NOMO-1 (cell line): ENCODE measurements around the gene AP1G2.
A peak's percentile ranks its signal among the peaks of the same experiment; 100 is the strongest.
"Not testable (repeated sequence)": the region's sequence is repeated elsewhere in the genome, so short reads cannot be mapped to it uniquely, and the experiment has no call there.

Source experiments
- DNase-seq, 2 experiments: peaks; one replicate each; lab custom pipeline; 2025; ENCODE audit not compliant: unreplicated experiment in 2 of 2; lab: John Stamatoyannopoulos, UW

Gene AP1G2

DNA sequence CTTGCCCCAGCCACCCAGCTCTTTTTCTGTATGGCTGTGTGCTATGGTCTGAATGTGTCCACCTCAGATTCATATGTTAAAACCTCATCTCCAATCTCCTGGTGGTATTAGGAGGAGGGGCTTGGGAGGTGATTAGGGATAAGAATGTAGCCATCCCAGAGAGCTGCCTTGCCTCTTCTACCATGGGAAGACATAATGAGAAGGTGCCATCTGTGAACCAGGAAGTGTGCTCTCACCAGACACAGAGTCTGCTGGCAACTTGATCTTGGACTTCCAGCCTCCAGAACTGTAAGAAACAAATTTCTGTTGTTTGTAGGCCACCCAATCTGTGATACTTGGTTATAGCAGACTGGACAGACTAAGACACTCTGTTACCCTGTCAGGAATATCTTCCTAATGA, 33.8 kb upstream of the AP1G2 start:
- no peak for DNase-seq

DNA sequence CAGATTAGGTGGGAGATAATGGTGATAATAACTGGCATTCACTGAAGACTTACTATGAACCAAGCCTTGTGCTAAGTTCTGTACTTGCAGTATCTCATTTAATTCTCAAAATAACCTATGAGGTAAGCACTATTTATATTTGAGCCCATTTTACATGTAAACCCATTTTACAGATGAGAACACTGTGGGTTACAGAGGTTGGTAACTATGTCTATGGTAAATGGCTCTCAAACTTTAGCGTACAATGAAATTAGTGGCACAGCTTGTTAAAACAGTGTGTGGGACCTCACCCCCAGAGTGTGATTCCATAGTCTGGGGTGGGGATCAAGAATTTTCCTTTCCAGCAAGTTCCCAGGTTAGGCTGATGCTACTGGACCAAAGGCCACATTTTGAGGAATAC, 33.2 kb upstream of the AP1G2 start:
- DNase-seq: no peak

DNA sequence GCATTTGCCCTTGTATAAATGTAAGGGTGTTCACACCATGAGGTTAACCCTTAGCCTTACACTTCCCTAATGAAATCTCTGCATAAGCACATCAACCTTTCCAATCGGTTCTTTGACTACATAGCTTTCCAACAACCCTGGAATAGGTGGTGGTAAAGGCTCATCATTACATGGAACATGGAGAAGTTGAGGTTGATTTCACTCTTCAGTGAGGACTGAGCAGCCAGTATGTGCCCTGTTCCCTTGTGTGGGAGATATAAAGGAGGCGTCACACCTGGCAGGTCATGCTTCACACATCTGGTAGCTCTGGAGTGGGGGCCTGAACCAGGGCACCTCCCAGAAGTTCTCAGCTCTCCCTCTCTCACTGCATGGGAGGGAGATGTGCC, 32.7 kb upstream of the AP1G2 start:
- DNase-seq: no peak

DNA sequence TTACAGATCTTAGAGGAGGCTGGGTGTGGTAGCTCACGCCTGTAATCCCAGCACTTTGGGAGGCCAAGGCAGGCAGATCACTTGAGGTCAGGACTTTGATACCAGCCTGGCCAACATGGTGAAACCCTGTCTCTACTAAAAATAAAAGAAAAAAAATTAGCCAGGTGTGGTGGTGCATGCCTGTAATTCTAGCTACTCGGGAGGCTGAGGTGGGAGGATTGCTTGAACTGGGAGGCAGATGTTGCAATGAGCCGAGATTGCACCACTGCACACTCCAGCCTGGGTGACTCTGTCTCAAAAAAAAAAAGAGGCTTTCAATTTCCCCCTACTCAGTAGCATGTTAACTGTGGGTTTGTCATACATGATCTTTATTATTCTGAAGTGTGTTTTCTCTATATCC, 26.6 kb upstream of the AP1G2 start:
- not testable (repeated sequence) for DNase-seq

DNA sequence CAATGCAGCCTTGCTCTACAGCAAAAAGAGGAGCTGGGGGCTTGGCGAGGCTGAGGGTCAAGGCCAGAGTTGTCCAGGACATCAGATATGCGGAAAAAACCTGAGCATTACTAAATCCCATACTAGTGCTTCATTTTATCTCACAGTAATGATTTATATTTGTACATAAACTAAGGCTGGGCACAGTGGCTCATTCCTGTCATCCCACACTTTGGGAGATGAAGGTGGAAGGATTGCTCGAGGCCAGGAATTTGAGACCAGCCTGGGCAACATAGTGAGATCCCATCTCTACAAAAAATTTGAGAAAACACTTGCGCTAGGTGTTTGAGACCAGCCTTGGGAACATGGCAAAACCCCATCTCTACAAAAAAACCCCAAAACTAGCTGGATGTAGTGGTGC, 22.6 kb upstream of the AP1G2 start:
- no peak for DNase-seq

DNA sequence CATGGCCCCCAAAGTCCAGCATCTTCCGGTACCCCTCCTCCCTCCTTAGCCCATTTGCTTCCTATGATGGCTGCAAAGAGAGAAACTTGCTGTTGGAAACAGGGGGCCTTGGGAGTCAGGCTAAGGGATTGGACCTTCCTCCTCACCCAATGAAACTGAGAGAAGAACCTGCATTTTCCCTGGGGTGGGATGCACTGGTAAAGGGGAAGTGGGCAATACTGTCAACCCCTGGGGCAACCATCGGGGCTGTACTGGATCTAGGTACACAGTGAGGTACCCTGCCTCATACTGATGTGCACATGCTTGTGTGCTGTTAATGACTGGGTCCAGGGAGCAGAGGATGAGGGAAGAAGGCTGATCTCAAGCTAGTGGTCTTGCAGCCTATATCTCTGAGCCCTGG, 22.0 kb upstream of the AP1G2 start:
- DNase-seq: no peak

DNA sequence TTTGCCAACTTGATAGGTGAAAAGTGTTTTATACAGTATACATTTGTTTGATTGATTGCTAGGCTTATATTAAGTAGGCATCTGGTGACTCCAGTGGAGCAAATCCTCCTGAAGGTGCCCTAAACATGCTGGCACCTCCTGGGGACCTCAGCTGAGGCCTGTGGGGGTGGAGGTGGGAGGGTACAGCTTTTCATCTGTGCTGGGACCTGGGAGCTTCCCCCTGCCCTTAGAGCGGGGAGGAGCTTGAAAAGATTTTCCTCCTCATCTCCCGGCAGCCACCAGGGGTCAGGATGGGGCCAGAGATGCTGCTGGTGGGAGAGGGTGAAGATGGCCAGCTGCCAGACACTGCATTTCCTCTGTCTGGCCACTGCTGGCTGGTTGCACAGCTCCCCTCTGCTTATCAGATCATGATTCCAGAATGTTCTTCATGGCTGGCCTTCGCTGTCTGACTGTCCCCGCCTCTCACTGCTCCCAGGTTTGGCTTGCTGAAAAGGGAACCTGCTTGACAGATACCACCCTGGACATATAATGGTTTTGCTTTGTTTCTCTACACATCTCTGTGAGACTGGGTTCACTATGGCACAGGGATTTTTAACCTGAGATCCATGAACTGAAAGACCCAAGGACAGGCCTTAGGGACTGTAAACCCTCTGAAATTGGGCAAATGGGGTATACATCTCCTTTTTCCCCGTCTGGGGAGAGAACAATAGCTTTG, 21.4 kb upstream of the AP1G2 start:
- DNase-seq: peak; percentile 68 to 74

DNA sequence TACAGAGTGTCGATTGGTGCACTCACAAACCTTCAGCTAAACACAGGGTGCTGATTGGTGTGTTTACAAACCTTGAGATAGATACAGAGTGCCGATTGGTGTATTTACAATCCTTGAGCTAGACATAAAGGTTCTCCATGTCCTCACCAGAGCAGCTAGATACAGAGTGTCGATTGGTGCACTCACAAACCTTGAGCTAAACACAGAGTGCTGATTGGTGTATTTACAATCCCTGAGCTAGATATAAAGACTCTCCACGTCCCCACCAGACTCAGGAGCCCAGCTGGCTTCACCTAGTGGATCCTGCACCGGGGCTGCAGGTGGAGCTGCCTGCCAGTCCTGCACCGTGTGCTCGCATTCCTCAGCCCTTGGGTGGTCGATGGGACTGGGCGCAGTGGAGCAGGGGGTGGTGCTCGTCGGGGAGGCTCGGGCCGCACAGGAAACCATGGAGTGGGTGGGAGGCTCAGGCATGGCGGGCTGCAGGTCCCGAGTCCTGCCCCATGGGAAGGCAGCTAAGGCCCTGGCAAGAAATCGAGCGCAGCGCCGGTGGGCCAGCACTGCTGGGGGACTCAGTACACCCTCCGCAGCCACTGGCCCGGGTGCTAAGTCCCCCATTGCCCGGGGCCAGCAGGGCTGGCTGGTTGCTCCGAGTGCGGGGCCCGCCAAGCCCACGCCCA, 17.1 kb upstream of the AP1G2 start:
- not testable (repeated sequence) for DNase-seq

DNA sequence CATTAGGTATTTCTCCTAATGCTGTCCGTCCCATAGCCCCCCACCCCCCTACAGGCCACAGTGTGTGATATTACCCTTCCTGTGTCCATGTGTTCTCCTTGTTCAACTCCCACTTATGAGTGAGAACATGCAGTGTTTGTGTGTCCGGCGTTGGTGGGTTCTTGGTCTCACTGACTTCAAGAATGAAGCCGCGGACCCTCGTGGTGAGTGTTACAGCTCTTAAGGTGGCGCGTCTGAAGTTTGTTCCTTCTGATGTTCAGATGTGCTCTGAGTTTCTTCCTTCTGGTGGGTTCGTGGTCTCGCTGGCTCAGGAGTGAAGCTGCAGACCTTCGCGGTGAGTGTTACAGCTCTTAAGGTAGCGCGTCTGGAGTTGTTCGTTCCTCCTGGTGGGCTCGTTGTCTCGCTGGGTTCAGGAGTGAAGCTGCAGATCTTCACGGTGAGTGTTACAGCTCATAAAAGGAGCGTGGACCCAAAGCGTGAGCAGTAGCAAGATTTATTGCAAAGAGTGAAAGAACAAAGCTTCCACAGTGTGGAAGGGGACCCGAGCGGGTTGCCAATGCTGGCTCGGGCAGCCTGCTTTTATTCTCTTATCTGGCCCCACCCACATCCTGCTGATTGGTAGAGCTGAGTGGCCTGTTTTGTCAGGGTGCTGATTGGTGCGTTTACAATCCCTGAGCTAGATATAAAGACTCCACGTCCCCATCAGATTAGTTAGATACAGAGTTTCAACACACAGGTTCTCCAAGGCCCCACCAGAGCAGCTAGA, 16.4 kb upstream of the AP1G2 start:
- DNase-seq: not testable (repeated sequence)

DNA sequence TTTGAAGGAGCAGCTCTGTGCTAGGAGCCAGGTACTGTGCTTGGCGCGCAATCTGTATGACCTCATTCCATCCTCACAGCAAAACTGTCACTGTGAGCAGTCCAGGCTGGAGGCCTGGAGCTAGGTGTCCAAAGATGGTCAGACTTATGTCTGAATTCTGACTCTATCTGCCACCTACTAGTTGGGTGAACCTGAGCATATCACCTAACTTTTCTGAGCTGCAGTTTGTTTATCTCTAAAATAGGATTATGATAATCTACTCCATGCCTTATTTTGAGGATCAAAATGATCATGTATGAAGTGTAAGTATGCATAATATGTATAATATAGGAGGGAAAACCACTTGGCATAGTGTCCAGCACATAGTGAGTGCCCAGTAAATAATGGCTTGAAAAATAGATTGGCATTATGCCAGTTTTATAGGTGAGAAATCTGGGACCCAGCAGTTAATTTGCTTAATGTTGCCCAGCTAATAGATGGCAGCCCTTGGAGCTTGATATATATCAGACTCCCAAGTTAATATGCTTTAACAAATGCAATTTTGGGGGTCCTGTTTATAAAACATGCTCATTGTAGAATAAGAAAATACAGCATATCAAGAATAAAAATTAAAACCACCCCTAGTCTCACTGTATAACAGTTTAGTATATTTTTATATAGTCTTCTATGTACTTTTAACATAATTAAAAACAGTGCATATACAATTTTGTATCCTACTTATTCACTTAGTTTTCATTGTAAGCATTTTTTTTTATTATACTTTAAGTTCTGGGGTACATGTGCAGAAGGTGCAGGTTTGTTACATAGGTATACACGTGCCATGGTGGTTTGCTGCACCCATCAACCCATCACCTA, 15.5 kb upstream of the AP1G2 start:
- no peak for DNase-seq

DNA sequence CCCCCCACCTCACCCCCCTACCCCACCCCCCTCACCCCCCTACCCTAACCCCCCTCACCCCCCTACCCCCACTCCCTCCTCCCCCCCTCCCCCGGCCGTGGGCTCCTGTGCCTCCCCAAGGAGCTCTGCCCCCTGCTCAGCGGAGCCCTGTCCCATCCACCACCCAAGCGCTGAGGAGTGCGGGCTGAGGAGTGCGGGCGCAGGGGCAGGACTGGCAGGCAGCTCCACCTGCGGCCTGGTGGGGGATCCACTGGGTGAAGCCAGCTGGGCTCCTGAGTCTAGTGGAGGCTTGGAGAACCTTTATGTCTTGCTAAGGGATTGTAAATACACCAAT, 13.3 kb upstream of the AP1G2 start:
- DNase-seq: no peak

DNA sequence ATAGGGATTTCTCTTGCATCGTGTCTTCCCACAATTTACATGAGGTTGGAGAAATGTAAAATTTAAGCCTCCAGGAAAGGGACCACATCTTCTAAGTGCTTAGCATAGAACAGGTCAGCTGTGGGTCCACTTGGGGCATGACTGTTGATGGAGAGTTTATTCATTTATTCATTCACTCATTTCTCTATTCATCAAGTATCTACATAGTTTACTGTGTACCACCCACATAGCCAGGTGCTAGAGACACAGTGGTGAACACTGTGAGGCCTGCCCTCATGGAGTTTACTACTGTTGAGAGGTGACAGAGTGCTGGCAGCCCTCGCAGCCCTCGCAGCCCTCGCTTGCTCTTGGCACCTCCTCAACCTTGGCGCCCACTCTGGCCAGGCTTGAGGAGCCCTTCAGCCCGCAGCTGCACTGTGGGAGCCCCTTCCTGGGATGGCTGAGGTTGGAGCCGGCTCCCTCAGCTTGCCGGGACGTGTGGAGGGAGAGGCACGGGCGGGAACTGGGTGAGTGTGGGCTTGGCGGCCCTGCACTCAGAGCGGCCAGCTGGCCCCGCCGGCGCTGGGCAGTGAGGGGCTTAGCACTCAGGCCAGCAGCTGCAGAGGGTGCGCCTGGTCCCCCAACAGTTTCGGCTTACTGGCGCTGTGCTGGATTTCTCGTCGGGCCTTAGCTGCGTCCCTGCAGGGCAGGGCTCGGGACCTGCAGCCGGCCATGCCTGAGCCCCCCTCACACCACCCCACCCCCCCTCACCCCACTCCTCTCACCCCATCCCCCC, 12.7 kb upstream of the AP1G2 start:
- DNase-seq: no peak

DNA sequence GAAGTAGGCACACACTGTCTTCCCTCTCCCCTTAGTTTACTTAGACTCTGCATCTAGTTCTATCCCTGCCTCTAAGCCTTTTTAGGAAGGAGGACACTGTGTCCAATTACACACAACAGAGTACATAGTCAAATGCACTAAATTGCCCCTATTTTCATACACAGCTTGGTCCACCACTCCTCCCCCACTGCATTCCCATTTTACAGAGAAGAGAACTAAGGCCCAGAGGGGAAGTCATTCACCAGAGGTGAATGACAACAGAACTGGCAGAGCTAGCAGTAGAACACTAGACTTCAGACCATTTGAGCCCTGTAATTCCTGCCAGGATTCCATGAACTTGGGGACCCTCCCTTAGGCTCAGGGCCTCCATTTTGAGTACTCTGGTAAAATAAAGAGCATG, 12.1 kb upstream of the AP1G2 start:
- no peak for DNase-seq

DNA sequence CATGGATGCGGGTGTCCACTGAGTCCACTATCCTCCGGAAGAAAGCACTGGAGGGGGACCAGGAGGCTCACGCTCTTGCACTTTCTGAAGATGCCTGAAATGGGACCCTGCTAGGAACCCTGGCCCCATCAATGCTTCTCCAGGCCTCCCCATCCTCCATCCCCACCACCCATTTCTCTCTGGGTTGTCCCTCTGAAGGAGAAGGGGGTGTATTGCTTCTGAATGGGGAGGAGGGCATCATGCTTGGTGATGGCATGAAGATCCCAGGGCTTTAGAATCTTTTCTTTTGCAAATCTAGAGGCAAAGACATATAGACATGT, 11.7 kb upstream of the AP1G2 start:
- DNase-seq: no peak

DNA sequence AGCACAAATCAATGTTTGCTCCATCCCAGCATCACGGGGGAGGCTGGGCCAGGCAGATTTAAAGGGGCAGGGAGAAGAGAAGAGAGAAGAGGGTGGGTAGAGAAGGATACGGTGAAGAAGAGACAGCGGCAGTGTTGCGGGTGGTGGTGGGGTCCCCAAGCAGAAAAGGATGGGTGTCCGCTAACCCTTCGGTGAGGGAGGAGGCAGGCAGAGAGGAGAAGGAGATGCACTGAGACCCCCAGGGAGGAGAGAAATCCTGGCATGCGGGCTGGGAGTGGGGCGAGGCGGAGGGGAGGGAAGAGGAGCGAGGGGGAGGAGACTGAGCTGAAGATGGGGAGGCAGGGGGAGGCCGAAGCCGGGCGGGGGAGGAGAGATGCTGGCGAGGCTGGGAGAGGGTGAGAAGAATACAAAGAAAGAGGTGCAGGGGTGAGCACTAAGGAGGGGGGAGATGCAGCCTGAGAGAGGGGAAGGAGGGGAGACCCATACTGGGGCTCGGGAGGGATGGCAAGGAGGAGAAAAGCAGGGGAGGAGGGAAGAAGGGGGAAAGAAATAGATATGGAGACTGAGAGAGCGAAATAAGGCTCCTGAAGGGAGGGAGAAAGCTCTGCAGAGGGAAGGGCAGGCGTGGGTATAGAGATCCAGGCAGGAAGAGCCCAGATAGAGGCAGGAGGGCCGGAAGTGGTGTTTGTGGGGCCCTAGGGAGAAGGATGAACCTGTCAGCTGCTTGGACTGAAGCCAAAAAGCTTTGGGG, 11.1 kb upstream of the AP1G2 start, which contains the start of gene JPH4:
TSS of gene JPH4 (minus strand) at position 231 of the 751 bp plus-strand sequence. CDS start 1,337 bp downstream, outside the sequence.
- DNase-seq: no peak

DNA sequence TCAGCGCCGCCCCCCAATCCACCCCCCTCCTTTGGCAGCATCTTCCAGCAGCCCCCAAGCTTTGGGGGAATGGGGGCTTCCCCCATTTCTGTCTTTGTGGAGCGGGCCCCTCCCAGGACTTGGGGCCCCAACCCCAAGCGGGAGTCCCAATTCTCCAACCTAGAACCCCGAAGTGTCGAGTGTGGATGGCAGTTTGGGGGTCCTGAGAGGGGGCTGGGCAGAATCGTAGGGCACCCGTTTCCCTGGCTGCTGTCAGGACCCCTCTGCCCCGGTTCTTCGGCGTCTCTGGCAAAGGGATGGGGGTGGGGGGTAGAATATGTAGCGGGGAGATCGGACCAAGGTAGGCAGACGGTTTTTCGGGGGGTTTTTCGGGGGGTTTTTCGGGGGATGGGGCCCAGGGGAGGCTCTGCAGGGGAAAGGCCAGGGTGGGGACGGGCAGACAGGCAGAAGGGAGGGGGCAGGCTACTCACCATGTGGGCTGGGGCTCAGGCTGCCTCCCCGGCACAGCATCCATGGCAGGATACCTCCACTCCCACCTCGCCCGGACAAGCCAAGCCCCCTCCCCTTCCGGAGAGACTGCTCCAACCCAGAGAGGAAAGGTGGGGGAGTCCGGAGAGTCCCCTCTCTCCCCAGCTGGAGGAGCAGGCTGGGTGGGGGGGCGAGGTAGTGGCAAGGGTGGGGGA, 10.3 kb upstream of the AP1G2 start:
- DNase-seq: no peak

DNA sequence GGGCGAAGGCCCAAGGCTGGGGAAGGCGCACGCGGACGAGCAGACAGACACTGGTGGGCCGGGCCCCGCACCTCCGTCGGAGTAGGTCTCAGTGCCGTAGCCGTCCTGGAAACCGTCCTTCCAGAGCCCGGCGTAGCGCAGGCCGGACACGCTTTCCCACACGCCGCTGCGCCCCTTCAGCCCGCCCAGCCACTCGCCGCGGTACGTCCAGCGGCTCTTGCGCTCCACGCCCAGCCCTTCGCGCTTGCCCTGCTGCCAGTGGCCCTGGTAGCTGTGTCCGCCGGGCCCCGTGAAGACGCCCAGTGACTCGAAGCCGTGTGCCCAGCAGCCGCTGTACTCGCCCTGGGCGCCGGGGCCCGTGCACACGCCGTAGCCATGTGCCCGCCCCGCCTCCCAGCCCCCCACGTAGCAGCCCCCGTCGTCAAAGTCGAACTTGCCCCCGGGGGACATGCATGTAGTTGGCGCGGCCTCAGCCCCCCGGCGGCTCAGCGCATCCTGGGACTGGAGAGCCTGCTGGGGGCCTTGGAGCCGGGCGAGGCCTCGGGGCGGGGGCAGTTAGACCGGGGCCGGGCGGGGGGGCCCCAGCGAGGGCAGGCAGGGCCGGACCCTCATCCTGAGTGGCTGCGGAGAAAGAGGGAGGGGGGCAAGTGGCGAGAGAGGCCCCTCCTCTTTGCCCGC, 9.6 kb upstream of the AP1G2 start:
- no peak for DNase-seq

DNA sequence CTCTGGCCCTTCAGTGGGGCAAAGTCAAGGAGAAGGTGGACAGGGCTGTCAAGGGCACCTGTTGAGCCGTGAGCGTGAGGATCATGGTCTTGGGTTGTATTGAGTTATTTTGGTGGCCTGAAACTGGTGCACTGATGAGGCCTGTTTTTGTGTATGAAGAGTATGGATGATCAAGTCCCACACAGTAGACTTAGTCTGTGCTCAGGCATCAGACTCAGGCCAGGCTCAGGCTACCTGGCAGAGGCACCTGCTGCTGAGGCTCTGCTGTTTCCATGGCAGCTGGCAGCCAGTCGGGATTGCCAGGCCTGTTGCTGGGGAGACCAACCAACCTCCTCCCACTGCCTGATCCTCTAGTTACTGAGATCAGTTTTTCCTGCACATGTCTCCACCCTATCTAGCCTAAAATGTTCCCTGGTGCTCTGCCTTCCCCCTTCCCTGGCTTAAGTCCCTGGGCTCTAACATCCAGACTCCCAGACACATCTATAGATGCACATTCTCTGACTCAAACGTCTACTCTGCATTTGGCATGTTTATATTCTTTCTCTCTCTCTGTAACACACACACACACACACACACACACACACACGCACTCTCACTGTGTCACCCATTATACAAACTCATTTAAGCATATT, 5.9 kb upstream of the AP1G2 start:
- DNase-seq: no peak
